ENCODE results near the gene NYAP2. TPM values are rescaled to one million over a fixed set of nuclear protein-coding genes. Genes with fewer than 3 reads are reported as not detected.
A peak's percentile ranks its signal among the peaks of the same experiment; 100 is the strongest.

Gene NYAP2
- total and polyA plus RNA-seq, 10 of the 15 experiments (the other 5 are each of a cell fraction or from before 2014, with no cell fraction given): 0.03 TPM; not detected in 9

DNA sequence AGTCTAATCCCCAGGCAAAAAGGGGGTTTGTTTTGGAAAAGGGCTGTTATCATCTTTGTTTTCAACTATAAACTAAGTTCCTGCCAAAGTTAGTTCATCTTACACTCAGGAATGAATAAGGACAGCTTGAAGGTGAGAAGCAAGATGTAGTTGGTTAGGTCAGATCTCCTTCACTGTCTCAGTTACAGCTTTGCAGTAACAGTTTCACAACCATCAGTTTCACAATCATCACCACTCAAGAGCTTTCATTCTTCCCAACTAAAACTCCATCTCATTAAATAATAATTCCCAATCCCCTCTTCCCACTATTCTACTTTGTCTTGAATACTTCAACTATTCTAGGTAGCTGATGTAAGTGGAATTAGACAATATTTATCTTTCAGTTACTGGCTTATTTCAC lies 200.9 kb downstream of the NYAP2 start:
- Histone ChIP-seq H3K4me1 (ENCODE audit: control insufficient read depth, insufficient read depth, low read length) (no peaks in the 10 kb centered on the region), H3K4me3 (no peak overlapping the region), H3K27ac (ENCODE audit: control insufficient read depth, insufficient read depth) (no peak overlapping the region), H3K4me2 (ENCODE audit: control insufficient read depth, insufficient read depth) (no peak overlapping the region), H3K9ac (ENCODE audit: control insufficient read depth, insufficient read depth, low read length) (no peak overlapping the region), H4K20me1 (ENCODE audit: control insufficient read depth, insufficient read depth) (no peaks in the 10 kb centered on the region), H2AFZ (ENCODE audit: control insufficient read depth, low read depth, low read length) (no peak overlapping the region), H3K27me3 (replicated peaks in 1 of 2; ENCODE audit: control insufficient read depth in 2 of 2, insufficient read depth in 2 of 2, low read length in 1 of 2) (no peaks in the 10 kb centered on the region), H3K9me3 (replicated peaks; ENCODE audit: control insufficient read depth, insufficient read depth, low read length) (no peaks in the 10 kb centered on the region), H3K79me2 (ENCODE audit: control insufficient read depth, insufficient read depth, low read length) (no peaks in the 10 kb centered on the region), H3K36me3 (ENCODE audit: control insufficient read depth in 2 of 2, insufficient read depth in 2 of 2, low read length in 1 of 2) (no peaks in the 10 kb centered on the region)
- RAD21 ChIA-PET (ENCODE audit: unreplicated experiment): no interaction called here
- SMC1A ChIA-PET (ENCODE audit: uncharacterized antibody, unreplicated experiment): no interaction called here
- CTCF ChIA-PET: interaction anchor here (0.6 to 1.1 kb wide), 2 partner anchors 65 to 578 kb away, joined by 5 read pairs; no protein-coding TSS in a partner anchor
- DNase-seq (ENCODE audit: low read depth, low spot score) (no peak), ATAC-seq (peak; percentile 60; the same call in 2 of the 3 replicates), FAIRE-seq (no peak)
- POLR2A ChIA-PET: no interaction called here
- in situ Hi-C loops (cut with MboI): no loop called here
- no TSS peak for BruUV-seq (replicated peaks)
- intact Hi-C loops (cut with micrococcal nuclease; ENCODE audit: unreplicated experiment): no loop called here
- TF ChIP-seq, protein P1, sequence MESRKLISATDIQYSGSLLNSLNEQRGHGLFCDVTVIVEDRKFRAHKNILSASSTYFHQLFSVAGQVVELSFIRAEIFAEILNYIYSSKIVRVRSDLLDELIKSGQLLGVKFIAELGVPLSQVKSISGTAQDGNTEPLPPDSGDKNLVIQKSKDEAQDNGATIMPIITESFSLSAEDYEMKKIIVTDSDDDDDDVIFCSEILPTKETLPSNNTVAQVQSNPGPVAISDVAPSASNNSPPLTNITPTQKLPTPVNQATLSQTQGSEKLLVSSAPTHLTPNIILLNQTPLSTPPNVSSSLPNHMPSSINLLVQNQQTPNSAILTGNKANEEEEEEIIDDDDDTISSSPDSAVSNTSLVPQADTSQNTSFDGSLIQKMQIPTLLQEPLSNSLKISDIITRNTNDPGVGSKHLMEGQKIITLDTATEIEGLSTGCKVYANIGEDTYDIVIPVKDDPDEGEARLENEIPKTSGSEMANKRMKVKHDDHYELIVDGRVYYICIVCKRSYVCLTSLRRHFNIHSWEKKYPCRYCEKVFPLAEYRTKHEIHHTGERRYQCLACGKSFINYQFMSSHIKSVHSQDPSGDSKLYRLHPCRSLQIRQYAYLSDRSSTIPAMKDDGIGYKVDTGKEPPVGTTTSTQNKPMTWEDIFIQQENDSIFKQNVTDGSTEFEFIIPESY (IDR thresholded peaks at IDR 0.05): no peak
- TF ChIP-seq ZNF384 (IDR thresholded peaks at IDR 0.05; ENCODE audit: borderline replicate concordance, low read depth, low read length): no peak
- no peak for TF ChIP-seq RELA (IDR thresholded peaks at IDR 0.05; ENCODE audit: borderline replicate concordance, partially characterized antibody)
- TF ChIP-seq ZNF207 (IDR thresholded peaks at IDR 0.05; ENCODE audit: borderline replicate concordance): no peak
- TF ChIP-seq TARDBP (IDR thresholded peaks at IDR 0.05; ENCODE audit: borderline replicate concordance): no peak
- TF ChIP-seq BCL11A (IDR thresholded peaks at IDR 0.05; ENCODE audit: low read depth, low read length): no peak
- no peak for TF ChIP-seq ZNF622 (IDR thresholded peaks at IDR 0.05)
- no peak for TF ChIP-seq ASH2L (IDR thresholded peaks at IDR 0.05; ENCODE audit: borderline replicate concordance, low read depth)
- TF ChIP-seq, protein P2, sequence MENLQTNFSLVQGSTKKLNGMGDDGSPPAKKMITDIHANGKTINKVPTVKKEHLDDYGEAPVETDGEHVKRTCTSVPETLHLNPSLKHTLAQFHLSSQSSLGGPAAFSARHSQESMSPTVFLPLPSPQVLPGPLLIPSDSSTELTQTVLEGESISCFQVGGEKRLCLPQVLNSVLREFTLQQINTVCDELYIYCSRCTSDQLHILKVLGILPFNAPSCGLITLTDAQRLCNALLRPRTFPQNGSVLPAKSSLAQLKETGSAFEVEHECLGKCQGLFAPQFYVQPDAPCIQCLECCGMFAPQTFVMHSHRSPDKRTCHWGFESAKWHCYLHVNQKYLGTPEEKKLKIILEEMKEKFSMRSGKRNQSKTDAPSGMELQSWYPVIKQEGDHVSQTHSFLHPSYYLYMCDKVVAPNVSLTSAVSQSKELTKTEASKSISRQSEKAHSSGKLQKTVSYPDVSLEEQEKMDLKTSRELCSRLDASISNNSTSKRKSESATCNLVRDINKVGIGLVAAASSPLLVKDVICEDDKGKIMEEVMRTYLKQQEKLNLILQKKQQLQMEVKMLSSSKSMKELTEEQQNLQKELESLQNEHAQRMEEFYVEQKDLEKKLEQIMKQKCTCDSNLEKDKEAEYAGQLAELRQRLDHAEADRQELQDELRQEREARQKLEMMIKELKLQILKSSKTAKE (IDR thresholded peaks at IDR 0.05; ENCODE audit: low read depth, poor library complexity, severe bottlenecking): no peak
- TF ChIP-seq PAX5 (IDR thresholded peaks at IDR 0.05; ENCODE audit: borderline replicate concordance, low read depth, low read length): no peak
- TF ChIP-seq PBX3 (IDR thresholded peaks at IDR 0.05; ENCODE audit: insufficient replicate concordance, low read depth, low read length): no peak
- TF ChIP-seq CEBPZ (IDR thresholded peaks at IDR 0.05; ENCODE audit: low read depth, low read length): no peak
- TF ChIP-seq E4F1 (IDR thresholded peaks at IDR 0.05; ENCODE audit: borderline replicate concordance, partially characterized antibody): no peak
- TF ChIP-seq ESRRA (IDR thresholded peaks at IDR 0.05; ENCODE audit: low read length): no peak

All from GM12878 (cell line).